Measurements from ENCODE around the gene IL27RA. TPM values are rescaled to one million over a fixed set of nuclear protein-coding genes. Genes with fewer than 3 reads are reported as not detected.

Gene IL27RA
- total and polyA plus RNA-seq, 4 donors, result 1.0 to 2.8 (median 1.6) TPM

DNA sequence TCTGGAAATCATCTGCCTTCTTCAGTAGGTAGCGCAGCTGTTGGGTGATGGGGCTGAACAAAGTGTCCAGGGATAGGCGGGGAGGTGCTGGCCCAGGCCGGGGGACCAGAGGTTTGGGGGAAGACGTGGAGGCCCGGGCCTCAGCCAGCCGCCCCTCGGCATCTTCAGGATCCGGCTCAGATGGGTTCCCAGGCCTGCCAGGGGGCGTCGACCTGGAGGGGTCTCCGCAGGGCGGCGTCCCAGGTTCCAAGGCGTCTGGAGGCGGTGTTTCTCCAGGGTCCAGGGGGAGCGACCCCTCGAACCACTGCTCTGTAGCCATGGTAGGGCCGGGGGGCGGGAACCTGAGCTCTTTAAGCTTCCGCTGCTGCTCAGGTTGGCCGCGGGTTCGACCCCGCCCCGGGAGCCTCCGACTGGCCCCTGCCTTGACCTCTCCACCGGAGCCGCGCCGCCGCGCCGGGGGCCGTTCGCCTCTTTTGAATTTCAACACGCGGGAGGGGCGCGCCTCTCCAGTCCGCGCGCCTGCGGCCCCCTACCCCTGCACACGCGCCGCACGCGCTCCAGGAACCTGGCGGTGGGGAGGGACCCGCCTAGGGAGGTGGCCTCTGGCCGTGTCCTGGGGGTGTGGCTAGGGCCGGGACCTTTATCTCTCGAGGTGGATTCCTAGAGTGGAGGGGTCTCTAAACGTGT is 53.9 kb downstream of the IL27RA start, which contains the start of gene C19orf67:
TSS of gene C19orf67 (minus strand) at position 475 of the 687 bp plus-strand sequence. CDS start at position 319, 156 bp downstream.
- Histone ChIP-seq H3K4me1 (ENCODE audit: control insufficient read depth in 4 of 4, insufficient read depth in 4 of 4, low read length in 3 of 4) (peaks cover 5 to 31% (median 14%) of the 10 kb centered on the region in 4 donors), H3K27ac (ENCODE audit: low read depth in 1 of 2, low read length in 2 of 2) (no peak within 1 kb of the TSS), H3K9ac (ENCODE audit: low read depth in 1 of 2, low read length in 2 of 2) (no peak within 1 kb of the TSS), H3K4me3 (ENCODE audit: low read depth in 1 of 3, low read length in 3 of 3) (no peak within 1 kb of the TSS), H3K9me3 (ENCODE audit: control insufficient read depth in 4 of 4, low read length in 3 of 4) (no peaks in the 10 kb centered on the region), H3K36me3 (ENCODE audit: control insufficient read depth in 4 of 4, insufficient read depth in 3 of 4, low read depth in 1 of 4, low read length in 3 of 4) (peaks cover 0 to 3% (median under 1%) of the 10 kb centered on the region in 4 donors), H3K27me3 (ENCODE audit: control insufficient read depth in 4 of 4, insufficient read depth in 4 of 4, low read length in 3 of 4) (no peaks in the 10 kb centered on the region)
- 40% methylated on average over 54 of the region's 54 CpGs for WGBS
- DNase-seq (ENCODE audit: low spot score), result no peak
- TF ChIP-seq, protein P1, sequence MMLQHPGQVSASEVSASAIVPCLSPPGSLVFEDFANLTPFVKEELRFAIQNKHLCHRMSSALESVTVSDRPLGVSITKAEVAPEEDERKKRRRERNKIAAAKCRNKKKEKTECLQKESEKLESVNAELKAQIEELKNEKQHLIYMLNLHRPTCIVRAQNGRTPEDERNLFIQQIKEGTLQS (IDR thresholded peaks at IDR 0.05), result no peak

DNA sequence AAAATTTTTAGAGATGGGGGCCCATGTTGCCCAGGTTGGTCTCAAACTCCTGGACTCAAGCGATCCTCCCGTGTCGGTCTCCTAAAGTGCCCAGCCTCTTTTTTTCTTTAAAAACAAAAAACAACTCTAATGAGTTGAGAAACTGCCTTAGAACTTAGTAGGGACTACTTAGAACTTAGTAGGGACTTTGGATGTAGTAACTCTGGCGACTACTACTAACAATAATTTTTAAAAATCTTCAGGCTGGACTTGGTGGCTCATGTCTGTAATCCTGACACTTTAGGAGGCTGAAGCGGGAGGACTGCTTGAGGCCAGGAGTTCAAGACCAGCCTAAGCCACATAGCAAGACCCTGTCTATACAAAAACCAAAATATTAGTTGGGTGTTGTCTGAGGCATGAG is 54.5 kb downstream of the IL27RA start:
- H3K27ac ChIP-seq (ENCODE audit: low read depth in 1 of 2, low read length in 2 of 2), result no peak overlapping the region
- peaks cover 5 to 30% (median 13%) of the 10 kb centered on the region in 4 donors for H3K4me1 ChIP-seq (ENCODE audit: control insufficient read depth in 4 of 4, insufficient read depth in 4 of 4, low read length in 3 of 4)
- no peaks in the 10 kb centered on the region for H3K27me3 ChIP-seq (ENCODE audit: control insufficient read depth in 4 of 4, insufficient read depth in 4 of 4, low read length in 3 of 4)
- H3K36me3 ChIP-seq (ENCODE audit: control insufficient read depth in 4 of 4, insufficient read depth in 3 of 4, low read depth in 1 of 4, low read length in 3 of 4), result peaks cover 0 to 3% (median under 1%) of the 10 kb centered on the region in 4 donors
- DNase-seq (ENCODE audit: low spot score), result no peak
- 77% methylated on average over 5 of the region's 5 CpGs for WGBS
- H3K4me3 ChIP-seq (ENCODE audit: low read depth in 1 of 3, low read length in 3 of 3), result no peak overlapping the region
- TF ChIP-seq GABPA (IDR thresholded peaks at IDR 0.05 in 1 of 2, conservative IDR thresholded peaks at IDR 0.05 in 1 of 2) (no peak), RAD21 (IDR thresholded peaks at IDR 0.05) (no peak), RXRA (IDR thresholded peaks at IDR 0.05) (no peak), FOXA1 (IDR thresholded peaks at IDR 0.05) (no peak), HNF4A (conservative IDR thresholded peaks at IDR 0.05) (no peak), TAF1 (conservative IDR thresholded peaks at IDR 0.05) (no peak), JUND (IDR thresholded peaks at IDR 0.05) (no peak), CTCF (IDR thresholded peaks at IDR 0.05; ENCODE audit: low read depth, low read length, missing input control) (no peak), EGR1 (IDR thresholded peaks at IDR 0.05; ENCODE audit: low read depth in 2 of 2) (no peak), YY1 (IDR thresholded peaks at IDR 0.05) (no peak), MAX (IDR thresholded peaks at IDR 0.05) (no peak), SP1 (IDR thresholded peaks at IDR 0.05) (no peak), FOXA2 (IDR thresholded peaks at IDR 0.05) (no peak)
- TF ChIP-seq, protein P2, sequence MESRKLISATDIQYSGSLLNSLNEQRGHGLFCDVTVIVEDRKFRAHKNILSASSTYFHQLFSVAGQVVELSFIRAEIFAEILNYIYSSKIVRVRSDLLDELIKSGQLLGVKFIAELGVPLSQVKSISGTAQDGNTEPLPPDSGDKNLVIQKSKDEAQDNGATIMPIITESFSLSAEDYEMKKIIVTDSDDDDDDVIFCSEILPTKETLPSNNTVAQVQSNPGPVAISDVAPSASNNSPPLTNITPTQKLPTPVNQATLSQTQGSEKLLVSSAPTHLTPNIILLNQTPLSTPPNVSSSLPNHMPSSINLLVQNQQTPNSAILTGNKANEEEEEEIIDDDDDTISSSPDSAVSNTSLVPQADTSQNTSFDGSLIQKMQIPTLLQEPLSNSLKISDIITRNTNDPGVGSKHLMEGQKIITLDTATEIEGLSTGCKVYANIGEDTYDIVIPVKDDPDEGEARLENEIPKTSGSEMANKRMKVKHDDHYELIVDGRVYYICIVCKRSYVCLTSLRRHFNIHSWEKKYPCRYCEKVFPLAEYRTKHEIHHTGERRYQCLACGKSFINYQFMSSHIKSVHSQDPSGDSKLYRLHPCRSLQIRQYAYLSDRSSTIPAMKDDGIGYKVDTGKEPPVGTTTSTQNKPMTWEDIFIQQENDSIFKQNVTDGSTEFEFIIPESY (IDR thresholded peaks at IDR 0.05), result no peak
- TF ChIP-seq, protein P1 (IDR thresholded peaks at IDR 0.05), result no peak
- H3K9ac ChIP-seq (ENCODE audit: low read depth in 1 of 2, low read length in 2 of 2), result no peak overlapping the region
- H3K9me3 ChIP-seq (ENCODE audit: control insufficient read depth in 4 of 4, low read length in 3 of 4), result no peaks in the 10 kb centered on the region

Data from liver (tissue), 9 donors.